ENCODE data around the gene JADE2.

The JADE2 gene

GRCh38 chr5:134581241-134581981 is 55.9 kb downstream of the JADE2 start:
- in situ Hi-C loops (cut with MboI; ENCODE audit: low sequenced_read_pairs), result loop anchor here (10.0 to 25.0 kb wide), 2 partner anchors 277 to 394 kb away; partner anchors contain the start of gene SKP1

- in situ Hi-C loops (cut with MboI; ENCODE audit: low sequenced_read_pairs), result loop anchor here (10.0 to 25.0 kb wide), 2 partner anchors 277 to 395 kb away; partner anchors contain the start of gene SKP1
Observed at GRCh38 chr5:134582281-134582680, 56.8 kb downstream of the JADE2 start.

DNA sequence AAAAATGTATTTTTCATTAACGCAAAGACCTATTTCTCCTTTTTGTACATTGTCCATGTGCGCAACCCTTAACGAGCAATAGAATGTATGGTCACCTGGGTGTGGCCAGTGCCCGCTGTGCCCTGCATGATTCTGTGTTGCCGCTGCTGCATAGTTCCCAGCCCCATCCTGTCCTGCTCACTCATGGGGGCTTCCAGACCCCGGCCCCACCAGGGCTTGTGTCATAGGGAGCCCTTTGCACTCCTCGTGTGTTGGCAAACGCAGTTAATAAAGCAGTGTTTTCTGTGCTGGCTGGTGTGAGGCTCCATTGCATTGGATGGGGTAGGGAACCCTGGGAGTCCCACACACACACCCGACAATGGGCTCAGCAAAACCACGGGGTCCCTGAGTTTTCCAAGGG is 57.5 kb downstream of the JADE2 start:
- in situ Hi-C loops (cut with MboI; ENCODE audit: low sequenced_read_pairs), result loop anchor here (10.0 to 25.0 kb wide), 2 partner anchors 278 to 396 kb away; partner anchors contain the start of gene SKP1

- in situ Hi-C loops (cut with MboI; ENCODE audit: low sequenced_read_pairs), result loop anchor here (10.0 to 25.0 kb wide), 2 partner anchors 279 to 396 kb away; partner anchors contain the start of gene SKP1
Observed at GRCh38 chr5:134583766-134584165, 58.3 kb downstream of the JADE2 start.

- in situ Hi-C loops (cut with MboI; ENCODE audit: low sequenced_read_pairs), result loop anchor here (10.0 to 25.0 kb wide), 2 partner anchors 280 to 397 kb away; partner anchors contain the start of gene SKP1
Observed at GRCh38 chr5:134584662-134585061, 59.2 kb downstream of the JADE2 start.

DNA sequence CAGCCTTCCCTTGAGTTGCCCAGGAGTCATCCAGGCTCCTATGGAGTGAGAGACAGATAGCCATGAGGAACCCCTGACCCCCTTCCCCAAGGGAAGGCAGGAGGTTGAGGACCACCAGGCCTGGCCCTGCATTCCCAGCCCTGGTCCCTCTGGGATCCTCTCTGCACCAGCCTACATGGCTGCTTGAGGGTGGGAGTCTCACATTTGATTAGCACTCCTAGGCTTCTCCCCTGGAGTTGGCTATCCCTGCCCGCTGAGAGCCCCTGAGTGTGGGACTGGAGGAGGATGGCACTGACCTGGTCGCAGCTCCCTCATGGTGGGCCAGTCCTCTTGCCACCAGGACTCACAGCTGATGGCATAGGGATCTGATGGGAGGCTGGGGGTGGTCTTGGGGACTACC is 60.5 kb downstream of the JADE2 start:
- in situ Hi-C loops (cut with MboI; ENCODE audit: low sequenced_read_pairs), result loop anchor here (10.0 to 25.0 kb wide), 2 partner anchors 281 to 399 kb away; partner anchors contain the start of gene SKP1

DNA sequence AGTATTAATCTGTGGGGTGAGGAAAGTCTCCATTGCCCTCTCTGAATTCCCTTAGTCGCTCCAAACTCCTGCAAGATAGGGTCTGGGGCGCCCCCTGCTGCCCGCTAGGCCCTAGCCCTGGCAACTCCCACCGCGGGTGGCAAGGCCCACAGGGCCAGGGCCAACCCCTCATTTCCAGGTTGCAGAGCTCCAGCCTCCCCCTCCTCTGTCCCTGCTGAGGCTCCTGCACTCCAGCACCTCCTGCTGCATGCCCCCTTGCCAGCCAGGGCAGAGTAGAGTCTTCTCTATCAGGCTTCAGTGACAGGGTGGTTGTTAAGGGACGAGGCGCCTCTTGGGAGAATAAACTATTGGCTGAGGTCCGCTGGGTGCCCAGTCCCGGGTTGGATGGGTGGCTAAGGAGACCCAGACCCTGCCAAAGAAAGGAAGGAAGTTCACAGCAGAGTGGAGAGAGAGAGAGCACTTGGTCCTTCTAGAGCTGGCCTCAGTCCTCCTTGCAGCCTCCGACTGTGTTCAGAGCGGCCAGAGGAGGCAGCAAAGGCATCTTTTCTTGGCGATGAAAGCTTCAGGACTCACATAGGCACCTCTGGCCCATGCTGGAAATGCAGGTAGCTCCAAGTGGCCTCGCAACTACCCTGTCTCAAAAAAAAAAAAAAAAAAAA is 61.5 kb downstream of the JADE2 start:
- in situ Hi-C loops (cut with MboI; ENCODE audit: low sequenced_read_pairs), result loop anchor here (10.0 to 25.0 kb wide), 2 partner anchors 282 to 400 kb away; partner anchors contain the start of gene SKP1

DNA sequence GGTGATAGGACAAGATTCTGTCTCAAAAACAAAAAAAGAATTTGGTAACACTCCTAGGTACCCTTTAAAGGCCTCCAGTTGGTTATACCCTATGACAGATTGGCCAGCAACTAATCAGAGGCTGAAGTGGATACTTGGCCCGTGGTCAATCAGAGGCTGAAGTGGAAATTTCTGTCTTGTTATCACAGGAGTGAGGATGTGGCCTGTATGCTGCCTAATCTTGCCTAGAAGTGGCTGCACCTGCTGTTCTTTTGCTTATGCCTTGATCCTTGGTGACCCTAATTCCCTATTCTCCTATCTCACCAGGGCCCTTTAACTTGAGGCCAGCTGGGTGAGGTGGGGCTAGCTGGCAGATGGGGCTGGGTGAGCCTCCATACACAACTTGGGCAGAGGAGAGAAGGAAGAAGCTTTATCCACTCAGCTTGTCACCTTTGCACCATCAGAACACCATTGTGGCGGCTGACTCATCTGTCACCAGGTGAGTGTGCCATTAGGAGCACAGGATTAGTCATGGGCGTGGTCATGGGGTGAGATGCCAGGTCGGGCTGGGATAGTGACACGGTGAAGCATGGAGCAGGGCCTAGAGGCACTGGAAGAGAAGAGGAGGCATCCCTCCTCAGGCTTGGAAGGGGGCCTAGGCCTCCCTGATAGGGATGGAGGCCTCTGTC is 65.7 kb downstream of the JADE2 start:
- in situ Hi-C loops (cut with MboI; ENCODE audit: low sequenced_read_pairs), result loop anchor here (25.0 kb wide), 1 partner anchor 404 kb away; the partner anchor contains the start of gene SKP1

DNA sequence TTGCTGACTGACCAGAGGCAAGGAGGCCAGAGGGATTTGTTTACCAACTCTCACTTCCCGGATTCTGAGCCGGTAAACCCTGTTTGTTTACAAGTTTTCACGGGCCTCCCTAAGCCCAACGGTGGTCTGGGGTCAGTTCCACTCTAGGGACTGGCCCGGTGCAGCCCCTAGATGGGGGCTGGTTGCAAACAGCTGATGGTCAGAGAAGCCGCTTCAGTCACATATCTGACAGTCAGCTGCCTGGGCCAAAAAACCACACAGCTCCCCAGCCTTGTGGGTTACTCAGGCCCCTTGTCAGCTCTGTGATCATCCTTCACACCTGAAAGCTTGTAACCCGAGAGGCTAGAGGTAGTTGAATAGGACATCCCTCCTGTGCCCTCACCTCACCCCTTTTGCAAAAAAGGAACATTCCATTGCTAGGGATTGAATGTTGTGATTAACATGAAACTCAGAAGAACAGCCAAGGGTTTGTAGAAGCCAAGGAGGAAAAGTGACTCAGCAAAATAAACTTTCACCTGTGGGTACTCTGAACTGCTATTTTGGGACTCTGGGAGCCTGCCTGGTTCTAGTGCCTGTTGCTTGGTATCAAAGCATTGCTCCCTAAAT is 66.8 kb downstream of the JADE2 start:
- in situ Hi-C loops (cut with MboI; ENCODE audit: low sequenced_read_pairs), result loop anchor here (25.0 kb wide), 1 partner anchor 405 kb away; the partner anchor contains the start of gene SKP1

- in situ Hi-C loops (cut with MboI; ENCODE audit: low sequenced_read_pairs), result loop anchor here (25.0 kb wide), 1 partner anchor 407 kb away; the partner anchor contains the start of gene SKP1
Observed at GRCh38 chr5:134594336-134594735, 68.9 kb downstream of the JADE2 start.

- in situ Hi-C loops (cut with MboI; ENCODE audit: low sequenced_read_pairs), result loop anchor here (25.0 kb wide), 1 partner anchor 408 kb away; the partner anchor contains the start of gene SKP1
Observed at GRCh38 chr5:134594797-134595457, 69.5 kb downstream of the JADE2 start.

DNA sequence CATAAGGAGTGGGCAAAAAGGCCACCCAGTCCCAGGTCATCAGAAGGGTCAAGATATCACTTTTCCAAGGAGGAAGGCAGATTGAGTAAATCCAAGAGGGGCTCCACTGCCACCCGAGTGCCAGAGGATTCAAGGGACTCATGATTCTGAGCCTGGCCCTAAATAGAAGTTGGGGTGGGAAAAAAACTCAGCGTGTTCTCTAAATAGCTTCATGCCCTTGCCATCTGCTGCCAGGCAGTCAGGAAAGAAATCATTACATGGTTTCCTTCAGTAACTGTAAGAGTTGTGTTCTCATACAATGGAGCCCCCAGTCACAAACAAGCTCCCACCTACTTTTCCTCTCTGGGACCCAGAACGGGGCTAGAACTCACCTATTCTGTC is 70.0 kb downstream of the JADE2 start:
- in situ Hi-C loops (cut with MboI; ENCODE audit: low sequenced_read_pairs), result loop anchor here (25.0 kb wide), 1 partner anchor 408 kb away; the partner anchor contains the start of gene SKP1

DNA sequence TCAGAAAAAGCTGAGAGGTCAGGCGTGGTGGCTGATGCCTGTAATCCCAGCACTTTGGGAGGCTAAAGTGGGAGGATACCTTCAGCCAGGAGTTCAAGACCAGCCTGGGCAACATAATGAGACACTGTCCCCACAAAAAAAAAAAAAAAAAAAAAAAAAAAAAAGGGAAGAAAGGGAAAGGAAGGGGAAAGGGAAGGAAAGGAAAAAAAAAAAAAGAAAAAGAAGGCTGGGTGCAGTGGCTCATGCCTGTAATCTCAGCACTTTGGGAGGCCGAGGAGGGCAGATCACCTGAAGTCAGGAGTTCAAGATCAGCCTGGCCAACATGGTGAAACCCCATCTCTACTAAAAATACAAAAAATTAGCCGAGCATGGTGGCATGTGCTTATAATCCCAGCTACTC is 74.3 kb downstream of the JADE2 start:
- in situ Hi-C loops (cut with MboI; ENCODE audit: low sequenced_read_pairs), result loop anchor here (25.0 kb wide), 1 partner anchor 413 kb away; the partner anchor contains the start of gene SKP1

- in situ Hi-C loops (cut with MboI; ENCODE audit: low sequenced_read_pairs), result no loop called here
Observed at GRCh38 chr5:134600600-134600999, 75.1 kb downstream of the JADE2 start.

GRCh38 chr5:134603059-134603458 is 77.6 kb downstream of the JADE2 start:
- in situ Hi-C loops (cut with MboI; ENCODE audit: low sequenced_read_pairs), result no loop called here

- in situ Hi-C loops (cut with MboI; ENCODE audit: low sequenced_read_pairs), result no loop called here
Observed at GRCh38 chr5:134604908-134605307, 79.4 kb downstream of the JADE2 start.

GRCh38 chr5:134606726-134607125 is 81.3 kb downstream of the JADE2 start:
- in situ Hi-C loops (cut with MboI; ENCODE audit: low sequenced_read_pairs), result no loop called here

DNA sequence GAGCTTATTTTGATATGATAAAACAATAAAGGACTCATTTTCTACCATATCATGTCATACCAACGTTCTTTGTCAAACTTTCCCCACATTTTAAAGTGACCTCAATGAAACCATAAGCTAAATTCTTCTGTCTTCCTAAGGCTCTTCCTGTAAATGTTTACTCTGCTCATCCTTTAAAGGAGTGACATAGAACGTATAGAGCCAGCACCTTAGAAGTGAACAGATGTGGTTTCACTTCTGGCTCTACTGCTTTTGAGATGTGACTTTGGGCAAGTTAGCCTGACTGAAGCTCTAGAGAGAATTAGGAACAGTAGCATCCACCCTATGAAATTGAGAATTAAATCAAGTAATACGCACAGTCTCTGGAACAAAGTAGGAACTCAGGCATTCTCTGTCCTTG is 83.1 kb downstream of the JADE2 start:
- in situ Hi-C loops (cut with MboI; ENCODE audit: low sequenced_read_pairs), result no loop called here

- in situ Hi-C loops (cut with MboI; ENCODE audit: low sequenced_read_pairs), result no loop called here
Observed at GRCh38 chr5:134609232-134609851, 83.9 kb downstream of the JADE2 start.
